ENCODE results near the gene JAG1.

- TF ChIP-seq CTCF (IDR thresholded peaks at IDR 0.05; ENCODE audit: low read depth, low read length) = no peak
- no peak for TF ChIP-seq POLR2A (IDR thresholded peaks at IDR 0.05; ENCODE audit: extremely low read depth, insufficient read length)
- no peak for TF ChIP-seq MAX (IDR thresholded peaks at IDR 0.05; ENCODE audit: low read depth, low read length)
- TF ChIP-seq MYC (IDR thresholded peaks at IDR 0.05; ENCODE audit: low read depth, low read length) = no peak
These were observed 77.8 kb downstream of the JAG1 start for GRCh38 chr20:10595985-10596384.

All from NB4 (cell line).